OCI-LY7 (cell line): ENCODE data around the gene ILKAP. TPM values are rescaled to one million over a fixed set of nuclear protein-coding genes. Genes with fewer than 3 reads are reported as not detected.

Experiments used
- BruUV-seq: library from RNA; stranded (reverse); fragments of 400-500 nt; replicated peaks from 2 replicates; lab custom pipeline; 2021; lab: Mats Ljungman, UMichigan
- CTCF ChIA-PET: fragments of 300-600 bp; sonication (Branson Sonifier 250); formaldehyde crosslinking; loops from one replicate; lab custom pipeline; 2022; ENCODE audit warnings: antibody characterized with exemption; ENCODE audit not compliant: unreplicated experiment; lab: Charles Lee
- POLR2A ChIA-PET: fragments of 300-600 bp; sonication (Branson Sonifier 250); formaldehyde crosslinking; loops from one replicate; lab custom pipeline; 2022; ENCODE audit warnings: antibody characterized with exemption; lab: Charles Lee
- DNase-seq: peaks from one replicate; pipeline ENCODE4 v3.0.0-alpha.2; 2015; ENCODE audit warnings: low spot score
- H2AFZ ChIP-seq: fragments of 200-600 bp; sonication (generic), shearing (Covaris generic); 2 replicates; pipeline ENCODE4 v1.6.1; 2014; ENCODE audit warnings: mild to moderate bottlenecking, antibody characterized with exemption, low read length, moderate library complexity
- H3K27ac ChIP-seq: fragments of 200-600 bp; sonication (generic); 2 replicates; pipeline ENCODE4 v1.5.1; 2014; ENCODE audit warnings: mixed run types, low read depth, mild to moderate bottlenecking, moderate library complexity, low read length, inconsistent platforms; ENCODE audit not compliant: poor library complexity, severe bottlenecking
- H3K36me3 ChIP-seq: fragments of 200-600 bp; sonication (generic); 2 replicates; pipeline ENCODE4 v1.6.1; 2014; ENCODE audit warnings: mild to moderate bottlenecking, antibody characterized with exemption, low read length, moderate library complexity, mixed read lengths; ENCODE audit not compliant: insufficient read depth
- H3K4me1 ChIP-seq: fragments of 200-600 bp; sonication (generic); 2 replicates; pipeline ENCODE4 v1.5.1; 2014; ENCODE audit warnings: mild to moderate bottlenecking, low read length; ENCODE audit not compliant: insufficient read depth, poor library complexity, severe bottlenecking
- H3K4me2 ChIP-seq: fragments of 200-600 bp; sonication (generic); 2 replicates; pipeline ENCODE4 v1.6.1; 2014; ENCODE audit warnings: mild to moderate bottlenecking, low read length
- H3K4me3 ChIP-seq: fragments of 200-600 bp; sonication (generic); 2 replicates; pipeline ENCODE4 v1.5.1; 2014; ENCODE audit warnings: mild to moderate bottlenecking, low read depth, low read length; ENCODE audit not compliant: poor library complexity, severe bottlenecking
- H3K79me2 ChIP-seq: fragments of 200-600 bp; sonication (generic); 2 replicates; pipeline ENCODE4 v1.6.1; 2016; ENCODE audit warnings: low read depth, mild to moderate bottlenecking, low read length, moderate library complexity, mixed read lengths; ENCODE audit not compliant: insufficient read depth
- H3K9me2 ChIP-seq: fragments of 200-600 bp; sonication (generic); 2 replicates; pipeline ENCODE4 v1.6.1; 2016; ENCODE audit warnings: mild to moderate bottlenecking, low read length, mixed read lengths; ENCODE audit not compliant: insufficient read depth
- H3K9me3 ChIP-seq: fragments of 200-600 bp; sonication (generic); 2 replicates; pipeline ENCODE4 v1.6.1; 2014; ENCODE audit warnings: mild to moderate bottlenecking, mixed run types, low read length, mixed read lengths
- H4K20me1 ChIP-seq: fragments of 200-600 bp; sonication (generic); 2 replicates; pipeline ENCODE4 v1.6.1; 2014; ENCODE audit warnings: mild to moderate bottlenecking, antibody characterized with exemption, low read length, moderate library complexity, mixed read lengths; ENCODE audit not compliant: insufficient read depth
- EZH2phosphoT487 ChIP-seq: fragments of 200-600 bp; sonication (generic); IDR thresholded peaks from 2 replicates; pipeline ENCODE4 v1.6.1; 2018; ENCODE audit warnings: low read depth, borderline replicate concordance, mild to moderate bottlenecking, mixed run types, antibody characterized with exemption, low read length, moderate library complexity, mixed read lengths
- intact Hi-C: fragments of 100-400 bp; cut with micrococcal nuclease; formaldehyde crosslinking; loops from one replicate; pipeline ENCODE4 v1.10.0; 2022; ENCODE audit not compliant: unreplicated experiment
- total RNA-seq, 2 experiments: library from RNA; depleted of rRNA in 1 of 2; stranded (reverse); fragments of >200 nt in 1 of 2; shearing (Covaris generic) in 1 of 2; gene quantifications; 2 replicates each; pipeline ENCODE4 v1.2.3, GENCODE V29; 2014 to 2022
- TF ChIP-seq, protein P1 (sequence below): fragments of 200-600 bp; sonication (generic); conservative IDR thresholded peaks from 2 replicates; pipeline ENCODE4 v1.5.1; 2014; ENCODE audit warnings: mild to moderate bottlenecking, antibody characterized with exemption, low read length, moderate library complexity, mixed read lengths

Gene ILKAP
- total RNA-seq, 2 experiments from 2014 or later: 33.1 to 61.8 TPM

- Histone ChIP-seq H3K9me2 (no peaks in the 10 kb centered on the region), H3K9me3 (no peaks in the 10 kb centered on the region), H3K36me3 (no peaks in the 10 kb centered on the region), H3K4me2 (no peak overlapping the region), H2AFZ (no peak overlapping the region), H3K4me3 (no peak overlapping the region), H3K27ac (no peak overlapping the region), H3K79me2 (no peaks in the 10 kb centered on the region), H4K20me1 (no peaks in the 10 kb centered on the region), H3K4me1 (peaks cover 6% of the 10 kb centered on the region)
- TF ChIP-seq EZH2phosphoT487: no peak
- TF ChIP-seq, protein P1, sequence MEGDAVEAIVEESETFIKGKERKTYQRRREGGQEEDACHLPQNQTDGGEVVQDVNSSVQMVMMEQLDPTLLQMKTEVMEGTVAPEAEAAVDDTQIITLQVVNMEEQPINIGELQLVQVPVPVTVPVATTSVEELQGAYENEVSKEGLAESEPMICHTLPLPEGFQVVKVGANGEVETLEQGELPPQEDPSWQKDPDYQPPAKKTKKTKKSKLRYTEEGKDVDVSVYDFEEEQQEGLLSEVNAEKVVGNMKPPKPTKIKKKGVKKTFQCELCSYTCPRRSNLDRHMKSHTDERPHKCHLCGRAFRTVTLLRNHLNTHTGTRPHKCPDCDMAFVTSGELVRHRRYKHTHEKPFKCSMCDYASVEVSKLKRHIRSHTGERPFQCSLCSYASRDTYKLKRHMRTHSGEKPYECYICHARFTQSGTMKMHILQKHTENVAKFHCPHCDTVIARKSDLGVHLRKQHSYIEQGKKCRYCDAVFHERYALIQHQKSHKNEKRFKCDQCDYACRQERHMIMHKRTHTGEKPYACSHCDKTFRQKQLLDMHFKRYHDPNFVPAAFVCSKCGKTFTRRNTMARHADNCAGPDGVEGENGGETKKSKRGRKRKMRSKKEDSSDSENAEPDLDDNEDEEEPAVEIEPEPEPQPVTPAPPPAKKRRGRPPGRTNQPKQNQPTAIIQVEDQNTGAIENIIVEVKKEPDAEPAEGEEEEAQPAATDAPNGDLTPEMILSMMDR: no peak
- ChIA-PET POLR2A (no interaction called here), CTCF (no interaction called here)
- DNase-seq: no peak
- BruUV-seq: no TSS peak
- intact Hi-C loops: loop anchor here (10.0 kb wide), 1 partner anchor 227 kb away; no protein-coding TSS in a partner anchor
These were observed 51.8 kb downstream of the ILKAP start for GRCh38 chr2:238151628-238152235.

GRCh38 chr2:238151205-238151604, 52.3 kb downstream of the ILKAP start:
- no TSS peak for BruUV-seq
- Histone ChIP-seq H3K4me2 (no peak overlapping the region), H2AFZ (no peak overlapping the region), H3K9me2 (no peaks in the 10 kb centered on the region), H4K20me1 (no peaks in the 10 kb centered on the region), H3K4me3 (no peak overlapping the region), H3K79me2 (no peaks in the 10 kb centered on the region), H3K27ac (no peak overlapping the region), H3K4me1 (peaks cover 7% of the 10 kb centered on the region), H3K9me3 (no peaks in the 10 kb centered on the region), H3K36me3 (no peaks in the 10 kb centered on the region)
- CTCF ChIA-PET: interaction anchor here (0.6 kb wide), 1 partner anchor 90 kb away, joined by 3 read pairs; no protein-coding TSS in a partner anchor
- TF ChIP-seq EZH2phosphoT487: no peak
- TF ChIP-seq, protein P1: no peak
- POLR2A ChIA-PET: no interaction called here
- intact Hi-C loops: loop anchor here (10.0 kb wide), 1 partner anchor 226 kb away; no protein-coding TSS in a partner anchor
- DNase-seq: no peak

DNA sequence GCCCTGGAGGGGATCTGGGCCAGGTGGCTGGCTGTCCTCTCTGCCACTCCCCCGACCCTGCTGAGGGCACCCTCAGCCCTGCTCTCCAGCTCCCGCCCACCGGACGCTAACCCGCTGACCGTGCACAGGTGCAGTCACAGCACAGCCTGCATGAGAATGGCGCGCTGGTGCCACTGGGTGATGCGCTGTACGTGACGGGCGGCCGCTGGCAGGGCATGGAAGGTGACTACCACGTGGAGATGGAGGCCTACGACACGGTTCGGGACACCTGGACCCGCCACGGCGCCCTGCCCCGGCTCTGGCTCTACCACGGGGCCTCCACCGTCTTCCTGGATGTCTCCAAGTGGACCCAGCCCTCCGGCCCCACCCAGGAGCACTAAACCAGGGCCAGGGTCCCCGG, 52.8 kb downstream of the ILKAP start:
- H3K4me2 ChIP-seq: no peak overlapping the region

More for the DNA sequence above, 52.8 kb downstream of the ILKAP start:
- intact Hi-C loops: loop anchor here (10.0 kb wide), 1 partner anchor 226 kb away; no protein-coding TSS in a partner anchor
- Histone ChIP-seq H4K20me1 (no peaks in the 10 kb centered on the region), H3K4me3 (no peak overlapping the region), H3K4me1 (peaks cover 7% of the 10 kb centered on the region), H3K9me3 (no peaks in the 10 kb centered on the region), H3K79me2 (no peaks in the 10 kb centered on the region), H2AFZ (no peak overlapping the region), H3K27ac (no peak overlapping the region), H3K9me2 (no peaks in the 10 kb centered on the region), H3K36me3 (no peaks in the 10 kb centered on the region)
- CTCF ChIA-PET: interaction anchor here (0.6 kb wide), 1 partner anchor 89 kb away, joined by 3 read pairs; no protein-coding TSS in a partner anchor
- no TSS peak for BruUV-seq
- no peak for TF ChIP-seq EZH2phosphoT487
- TF ChIP-seq, protein P1: no peak
- POLR2A ChIA-PET: no interaction called here
- DNase-seq: no peak
